Psoas muscle (tissue), 8 donors: ENCODE data around the gene HOMER3. TPM values are rescaled to one million over a fixed set of nuclear protein-coding genes. Genes with fewer than 3 reads are reported as not detected.

Experiments used
- ATAC-seq, 4 donors: fragments of 200-7000 bp; cut with Tn5 transposase; one replicate each; pipeline ENCODE4 v1.9.1; 2020; ENCODE audit warnings: moderate library complexity in 3 of 4, mild to moderate bottlenecking in 2 of 4
- DNase-seq, 2 donors: peaks; one replicate each; pipeline ENCODE4 v3.0.0-alpha.2; 2020
- H3K27ac ChIP-seq: fragments of 200-600 bp; one replicate; pipeline ENCODE4 v1.8.0; 2022
- H3K27me3 ChIP-seq, 3 donors: fragments of 200-600 bp in 1 of 3; one replicate each; pipeline versions ENCODE4 v1.6.1 to v1.8.0; 2013 to 2022; ENCODE audit warnings: low read length in 2 of 3, mild to moderate bottlenecking in 2 of 3, moderate library complexity in 1 of 3; ENCODE audit not compliant: insufficient read depth in 3 of 3
- H3K36me3 ChIP-seq, 2 donors: fragments of 200-600 bp in 1 of 2; one replicate each; pipeline versions ENCODE4 v1.6.1 to v1.8.0; 2013 to 2022; ENCODE audit warnings: low read depth in 1 of 2, mild to moderate bottlenecking in 1 of 2, moderate library complexity in 1 of 2; ENCODE audit not compliant: insufficient read depth in 1 of 2
- H3K4me1 ChIP-seq: fragments of 200-600 bp; one replicate; pipeline ENCODE4 v1.8.0; 2022
- H3K4me3 ChIP-seq: fragments of 200-600 bp; one replicate; pipeline ENCODE4 v1.8.0; 2022; ENCODE audit warnings: mild to moderate bottlenecking
- H3K9me3 ChIP-seq: fragments of 200-600 bp; one replicate; pipeline ENCODE4 v1.8.0; 2022
- WGBS, 3 donors: extraction: QIAGEN DNeasy Blood & Tissue Kit; methylation state at CpG; one replicate each; pipeline versions ENCODE4 v1.1.6 to v1.1.7; 2013; 5-methylcytosine and 5-hydroxymethylcytosine counted together
- intact Hi-C, 2 donors: fragments of 100-400 bp; cut with DNase I; formaldehyde crosslinking; loops; one replicate each; pipeline versions ENCODE4 v1.11.0 to v1.14.2; 2022
- polyA plus RNA-seq, 3 donors: library from polyadenylated mRNA; stranded (reverse); fragments of 200-250 nt; gene quantifications; one replicate each; pipeline ENCODE4 v1.2.3, GENCODE V29; 2013
- total RNA-seq, 4 donors: library from RNA; stranded (reverse); fragmentation: NEBNext Ultra II Directional in 2 of 4; extraction: Animal tissue kit (Norgen Biotek cat#: 25700) in 2 of 4; gene quantifications; one replicate each; pipeline versions ENCODE4 v1.2.1 to v1.2.4, GENCODE V29; 2021 to 2023
- TF ChIP-seq, protein P1 (sequence below): fragments of 200-600 bp; IDR thresholded peaks from one replicate; pipeline ENCODE4 v1.8.0; 2022; ENCODE audit warnings: antibody characterized with exemption
- donor health status: healthy with polysubstance abuse.
- donor health status: DM: no; HTN: no; CAD: no; lungs with moderate emphysema.
- donor health status: Bipolar disorder and iron deficiency.
- donor health status: healthy.
- donor health status: DM: yes; HTN: yes; CAD: no.
- donor health status: DM: no; HTN: no; CAD: no.
- donor health status: DM: no; HTN: no; CAD: no.
- donor health status: DM: yes; HTN: yes; CAD: no.

HOMER3 gene
- total and polyA plus RNA-seq, 7 donors, result 61.4 to 86.2 (median 72.9) TPM

DNA sequence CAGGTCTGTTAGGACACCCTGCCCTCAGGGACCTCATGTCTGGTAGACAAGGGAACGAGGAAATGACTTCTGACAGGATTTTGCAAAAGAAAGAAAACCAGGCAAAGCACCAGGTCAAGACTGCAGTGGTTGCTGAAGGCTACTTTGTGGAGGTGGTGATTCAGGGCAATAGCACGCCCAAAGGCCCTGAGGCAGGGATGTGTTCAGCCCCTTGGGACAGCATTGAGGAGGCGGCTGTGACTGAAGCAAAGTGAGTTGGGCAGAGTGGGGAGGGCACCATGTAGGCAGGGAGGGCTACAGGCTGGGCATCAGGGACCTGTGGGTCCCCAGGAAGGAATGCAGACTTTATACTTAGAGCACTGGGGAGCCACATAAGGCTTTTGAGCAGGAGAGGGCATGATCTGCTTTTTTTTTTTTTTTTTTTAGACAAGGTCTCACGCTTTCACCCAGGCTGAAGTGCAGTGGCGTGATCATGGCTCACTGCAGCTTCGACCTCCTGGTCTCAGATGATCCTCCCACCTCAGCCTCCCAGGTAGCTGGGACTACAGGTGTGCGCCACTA is 10.8 kb upstream of the HOMER3 start:
- TF ChIP-seq, protein P1, sequence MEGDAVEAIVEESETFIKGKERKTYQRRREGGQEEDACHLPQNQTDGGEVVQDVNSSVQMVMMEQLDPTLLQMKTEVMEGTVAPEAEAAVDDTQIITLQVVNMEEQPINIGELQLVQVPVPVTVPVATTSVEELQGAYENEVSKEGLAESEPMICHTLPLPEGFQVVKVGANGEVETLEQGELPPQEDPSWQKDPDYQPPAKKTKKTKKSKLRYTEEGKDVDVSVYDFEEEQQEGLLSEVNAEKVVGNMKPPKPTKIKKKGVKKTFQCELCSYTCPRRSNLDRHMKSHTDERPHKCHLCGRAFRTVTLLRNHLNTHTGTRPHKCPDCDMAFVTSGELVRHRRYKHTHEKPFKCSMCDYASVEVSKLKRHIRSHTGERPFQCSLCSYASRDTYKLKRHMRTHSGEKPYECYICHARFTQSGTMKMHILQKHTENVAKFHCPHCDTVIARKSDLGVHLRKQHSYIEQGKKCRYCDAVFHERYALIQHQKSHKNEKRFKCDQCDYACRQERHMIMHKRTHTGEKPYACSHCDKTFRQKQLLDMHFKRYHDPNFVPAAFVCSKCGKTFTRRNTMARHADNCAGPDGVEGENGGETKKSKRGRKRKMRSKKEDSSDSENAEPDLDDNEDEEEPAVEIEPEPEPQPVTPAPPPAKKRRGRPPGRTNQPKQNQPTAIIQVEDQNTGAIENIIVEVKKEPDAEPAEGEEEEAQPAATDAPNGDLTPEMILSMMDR, result no peak
- H3K27ac ChIP-seq, result no peak overlapping the region
- peaks cover 0 to 2% of the 10 kb centered on the region in 2 donors for H3K36me3 ChIP-seq
- no peaks in the 10 kb centered on the region for H3K4me1 ChIP-seq
- intact Hi-C loops, result no loop called here
- WGBS, 3 donors, result 85 to 91% (median 85%) methylated on average over 6 to 7 of the region's 7 CpGs
- no peaks in the 10 kb centered on the region for H3K27me3 ChIP-seq
- no peaks in the 10 kb centered on the region for H3K9me3 ChIP-seq
- no peak overlapping the region for H3K4me3 ChIP-seq
- ATAC-seq (peak in 1 of 4 donors; percentile 31), DNase-seq (no peak)

DNA sequence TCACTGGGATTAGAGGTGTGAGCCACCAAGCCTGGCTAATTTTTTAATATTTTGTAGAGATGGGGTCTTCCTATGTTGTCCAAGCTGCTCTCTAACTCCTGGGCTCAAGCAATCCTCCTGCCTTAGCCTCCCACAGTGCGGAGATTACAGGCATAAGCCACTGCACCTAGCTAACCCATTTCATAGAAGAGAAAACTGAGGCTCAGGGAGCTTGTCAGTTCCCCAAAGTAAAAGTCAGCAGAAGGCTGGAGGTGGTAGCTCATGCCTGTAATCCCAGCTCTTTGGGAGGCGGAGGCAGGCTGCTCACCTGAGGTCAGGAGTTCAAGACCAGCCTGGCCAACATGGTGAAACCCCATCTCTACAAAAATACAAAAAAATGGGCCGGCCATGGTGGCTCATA is 8.8 kb upstream of the HOMER3 start:
- intact Hi-C loops, result no loop called here
- Histone ChIP-seq H3K4me1 (no peaks in the 10 kb centered on the region), H3K27me3 (no peaks in the 10 kb centered on the region), H3K4me3 (no peak overlapping the region), H3K36me3 (peaks cover 0 to 8% of the 10 kb centered on the region in 2 donors), H3K9me3 (no peaks in the 10 kb centered on the region), H3K27ac (no peak overlapping the region)
- ATAC-seq (no peak), DNase-seq (no peak)
- 84 to 92% (median 91%) methylated on average over 3 of the region's 3 CpGs for WGBS, 3 donors
- TF ChIP-seq, protein P1, result no peak

DNA sequence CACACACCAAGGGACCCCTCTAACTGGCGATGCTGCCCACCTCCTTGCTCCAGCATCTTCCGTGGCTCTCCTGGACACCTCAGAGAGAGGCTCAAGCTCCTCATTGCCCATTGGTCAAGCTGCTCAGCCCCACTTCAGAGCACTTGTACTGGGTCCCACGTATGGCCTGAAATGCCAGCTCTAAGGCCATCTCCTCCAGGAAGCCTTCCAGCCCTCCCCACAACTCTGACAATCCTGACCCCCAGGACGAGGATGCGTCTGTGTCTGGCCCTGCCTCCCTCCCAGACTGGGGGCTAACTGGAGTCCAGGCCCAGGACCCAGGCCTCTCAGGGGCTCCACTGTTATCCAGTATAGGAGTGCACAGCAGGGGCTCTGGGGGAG is 7.9 kb upstream of the HOMER3 start:
- TF ChIP-seq, protein P1, result no peak
- Histone ChIP-seq H3K4me1 (no peaks in the 10 kb centered on the region), H3K4me3 (no peak overlapping the region), H3K27me3 (no peaks in the 10 kb centered on the region), H3K9me3 (no peaks in the 10 kb centered on the region), H3K36me3 (peaks cover 0 to 8% of the 10 kb centered on the region in 2 donors), H3K27ac (no peak overlapping the region)
- ATAC-seq, result no peak
- DNase-seq, result no peak
- 71 to 89% (median 79%) methylated on average over 5 of the region's 5 CpGs for WGBS, 3 donors
- intact Hi-C loops, result no loop called here

DNA sequence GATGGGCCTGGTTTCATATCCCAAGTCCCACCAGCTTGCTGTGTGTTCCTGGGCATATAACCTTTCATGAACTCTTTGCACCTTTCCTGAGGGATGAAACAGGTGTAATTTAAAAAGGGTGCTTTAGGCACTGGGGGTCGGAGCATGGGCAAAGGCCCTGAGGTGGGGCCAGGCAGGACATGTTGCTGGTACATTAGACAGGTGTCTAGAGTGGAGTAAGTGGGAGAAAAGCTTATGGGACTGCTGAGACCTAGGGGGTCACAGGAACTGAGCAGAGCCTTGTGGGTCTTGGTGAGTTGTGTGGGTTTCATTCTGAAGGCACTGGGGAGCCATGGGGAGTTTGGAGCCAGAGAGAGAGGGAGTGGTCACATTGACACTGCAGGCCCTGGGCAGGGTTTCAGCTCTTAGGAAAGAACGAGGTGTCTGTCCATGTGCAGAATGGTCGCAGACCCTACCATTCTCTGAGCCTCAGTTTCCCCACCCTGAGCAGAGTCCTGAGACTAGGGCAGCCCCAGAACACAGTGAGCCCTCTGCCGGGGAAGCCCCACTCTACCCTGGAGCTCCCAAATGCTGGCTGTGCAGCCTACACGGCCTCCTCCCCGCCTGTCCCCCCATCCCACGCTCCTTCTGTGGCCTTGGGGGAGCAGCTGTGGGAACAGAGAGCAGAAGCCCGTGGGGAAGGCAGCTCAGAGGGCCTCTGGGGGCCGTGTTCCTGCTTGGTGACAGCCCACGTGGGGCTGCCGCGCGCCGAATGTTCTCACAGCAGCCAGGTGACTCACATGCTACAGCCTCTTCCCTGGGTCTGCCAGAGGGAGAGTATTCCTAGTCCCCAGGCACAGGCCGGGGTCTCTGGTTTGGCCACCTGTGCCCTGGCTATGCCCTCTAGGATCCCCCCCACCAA is 7.3 kb upstream of the HOMER3 start:
- H3K4me3 ChIP-seq, result no peak overlapping the region
- no peak for ATAC-seq
- H3K27me3 ChIP-seq, result no peaks in the 10 kb centered on the region
- no peak for DNase-seq
- no peaks in the 10 kb centered on the region for H3K4me1 ChIP-seq
- no peak overlapping the region for H3K27ac ChIP-seq
- WGBS, 3 donors, result 70 to 83% (median 71%) methylated on average over 13 to 15 of the region's 15 CpGs
- no peaks in the 10 kb centered on the region for H3K9me3 ChIP-seq
- intact Hi-C loops, result no loop called here
- TF ChIP-seq, protein P1, result no peak
- peaks cover 0 to 8% of the 10 kb centered on the region in 2 donors for H3K36me3 ChIP-seq
